ENCODE measurements around the gene AADACL3.

DNA sequence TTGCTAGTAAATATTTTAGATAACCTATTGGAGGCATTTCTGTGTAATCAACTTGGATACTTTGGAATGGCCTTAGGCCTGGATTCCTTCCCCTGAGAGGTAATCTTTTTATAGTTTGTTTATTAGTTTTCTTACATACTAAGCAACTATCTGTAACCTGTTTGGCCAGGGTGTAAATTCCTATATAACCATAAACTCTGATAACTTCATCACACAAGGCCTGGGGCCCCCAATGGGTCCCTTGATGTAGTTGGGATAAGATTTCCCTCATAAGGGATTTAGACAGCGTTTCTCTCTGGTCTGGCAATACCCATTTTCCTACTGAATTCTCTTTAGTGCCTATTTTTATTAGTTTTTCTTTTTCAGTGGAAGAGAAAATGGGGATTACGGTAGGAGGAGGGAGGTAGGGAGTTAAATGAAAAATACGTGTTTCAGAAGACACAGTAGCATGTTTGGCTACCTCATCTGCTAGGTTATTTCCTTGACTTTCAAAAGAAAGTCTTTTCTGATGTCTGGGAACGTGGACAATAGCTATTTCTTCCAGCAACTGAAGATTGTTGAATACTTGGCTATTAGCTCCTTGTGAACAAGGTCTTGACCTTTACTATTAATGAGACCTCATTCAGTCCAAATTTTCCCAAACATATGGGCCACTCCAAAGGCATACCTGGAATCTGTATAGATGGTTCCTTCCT is 7.4 kb upstream of the AADACL3 start:
- no peak for TF ChIP-seq EP300 (IDR thresholded peaks at IDR 0.05)
- TF ChIP-seq, protein P1, sequence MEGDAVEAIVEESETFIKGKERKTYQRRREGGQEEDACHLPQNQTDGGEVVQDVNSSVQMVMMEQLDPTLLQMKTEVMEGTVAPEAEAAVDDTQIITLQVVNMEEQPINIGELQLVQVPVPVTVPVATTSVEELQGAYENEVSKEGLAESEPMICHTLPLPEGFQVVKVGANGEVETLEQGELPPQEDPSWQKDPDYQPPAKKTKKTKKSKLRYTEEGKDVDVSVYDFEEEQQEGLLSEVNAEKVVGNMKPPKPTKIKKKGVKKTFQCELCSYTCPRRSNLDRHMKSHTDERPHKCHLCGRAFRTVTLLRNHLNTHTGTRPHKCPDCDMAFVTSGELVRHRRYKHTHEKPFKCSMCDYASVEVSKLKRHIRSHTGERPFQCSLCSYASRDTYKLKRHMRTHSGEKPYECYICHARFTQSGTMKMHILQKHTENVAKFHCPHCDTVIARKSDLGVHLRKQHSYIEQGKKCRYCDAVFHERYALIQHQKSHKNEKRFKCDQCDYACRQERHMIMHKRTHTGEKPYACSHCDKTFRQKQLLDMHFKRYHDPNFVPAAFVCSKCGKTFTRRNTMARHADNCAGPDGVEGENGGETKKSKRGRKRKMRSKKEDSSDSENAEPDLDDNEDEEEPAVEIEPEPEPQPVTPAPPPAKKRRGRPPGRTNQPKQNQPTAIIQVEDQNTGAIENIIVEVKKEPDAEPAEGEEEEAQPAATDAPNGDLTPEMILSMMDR (IDR thresholded peaks at IDR 0.05): no peak
- no peak for TF ChIP-seq POLR2A (IDR thresholded peaks at IDR 0.05)
- no peak for TF ChIP-seq POLR2AphosphoS5 (IDR thresholded peaks at IDR 0.05)

All from suprapubic skin (tissue), 4 donors.